GM12878 (cell line): ENCODE measurements around the gene CSHL1. TPM values are rescaled to one million over a fixed set of nuclear protein-coding genes. Genes with fewer than 3 reads are reported as not detected.
A peak's percentile ranks its signal among the peaks of the same experiment; 100 is the strongest.

Experiments
- ATAC-seq: fragments of 200-7000 bp; cut with Tn5 transposase; 3 replicates; pipeline ENCODE4 v1.9.1; 2020; ENCODE audit warnings: mild to moderate bottlenecking, moderate library complexity
- BruUV-seq: library from RNA; stranded (reverse); fragments of 400-500 nt; replicated peaks from 2 replicates; lab custom pipeline; 2021; lab: Mats Ljungman, UMichigan
- CTCF ChIA-PET: fragments of 300-600 bp; sonication (Branson Sonifier 250); formaldehyde crosslinking; extraction: SDS; loops from one replicate; lab custom pipeline; 2021; ENCODE audit warnings: inconsistent platforms; lab: Yijun Ruan, JAX
- POLR2A ChIA-PET: fragments of 350-600 bp; formaldehyde crosslinking; extraction: SDS; loops from one replicate; lab custom pipeline; 2021; ENCODE audit warnings: inconsistent platforms; lab: Charles Lee
- RAD21 ChIA-PET: fragments of 300-600 bp; sonication (Branson Sonifier 250); formaldehyde crosslinking; loops from one replicate; lab custom pipeline; 2023; ENCODE audit warnings: antibody characterized with exemption; ENCODE audit not compliant: unreplicated experiment; lab: Charles Lee
- SMC1A ChIA-PET: fragments of 300-600 bp; sonication (Branson Sonifier 250); formaldehyde crosslinking; loops from one replicate; lab custom pipeline; 2023; ENCODE audit not compliant: unreplicated experiment, uncharacterized antibody; lab: Charles Lee
- DNase-seq: peaks from one replicate; pipeline ENCODE4 v3.0.0-alpha.2; 2011; ENCODE audit warnings: low read depth, low spot score
- FAIRE-seq: peaks from 3 replicates; lab custom pipeline; 2011; peaks lifted over from hg19 to GRCh38; lab: Jason Lieb, UNC
- H2AFZ ChIP-seq: 2 replicates; pipeline ENCODE4 v1.6.0; 2011; ENCODE audit warnings: low read depth, low read length, control low read depth; ENCODE audit not compliant: control insufficient read depth
- H3K27ac ChIP-seq: 2 replicates; pipeline ENCODE4 v1.5.1; 2011; ENCODE audit warnings: control low read depth; ENCODE audit not compliant: control insufficient read depth, insufficient read depth
- H3K27me3 ChIP-seq, 2 experiments: replicated peaks in 1 of 2; 2 replicates each; pipeline versions ENCODE4 v1.6.0 to v1.6.1; 2011; ENCODE audit warnings: low read length in 1 of 2; ENCODE audit not compliant: control insufficient read depth in 2 of 2, insufficient read depth in 2 of 2
- H3K36me3 ChIP-seq, 2 experiments: 2 replicates each; pipeline ENCODE4 v1.5.1; 2011; ENCODE audit warnings: low read length in 1 of 2; ENCODE audit not compliant: control insufficient read depth in 2 of 2, insufficient read depth in 2 of 2
- H3K4me1 ChIP-seq: 2 replicates; pipeline ENCODE4 v1.6.1; 2011; ENCODE audit warnings: mild to moderate bottlenecking, low read length, moderate library complexity, mixed read lengths; ENCODE audit not compliant: control insufficient read depth, insufficient read depth
- H3K4me2 ChIP-seq: 2 replicates; pipeline ENCODE4 v1.6.0; 2011; ENCODE audit warnings: control low read depth; ENCODE audit not compliant: control insufficient read depth, insufficient read depth
- H3K4me3 ChIP-seq: fragments of 200-600 bp; sonication (generic); 2 replicates; pipeline ENCODE4 v1.5.1; 2016
- H3K79me2 ChIP-seq: 2 replicates; pipeline ENCODE4 v1.6.0; 2011; ENCODE audit warnings: low read length; ENCODE audit not compliant: control insufficient read depth, insufficient read depth
- H3K9ac ChIP-seq: 2 replicates; pipeline ENCODE4 v1.8.0; 2011; ENCODE audit warnings: low read length, control low read depth, mixed read lengths; ENCODE audit not compliant: control insufficient read depth, insufficient read depth
- H3K9me3 ChIP-seq: replicated peaks from 3 replicates; pipeline ENCODE4 v1.5.1; 2011; ENCODE audit warnings: mild to moderate bottlenecking, low read length; ENCODE audit not compliant: control insufficient read depth, insufficient read depth
- H4K20me1 ChIP-seq: 2 replicates; pipeline ENCODE4 v1.6.0; 2011; ENCODE audit not compliant: control insufficient read depth, insufficient read depth
- HCFC1 ChIP-seq: fragments of 150-350 bp; IDR thresholded peaks from 2 replicates; pipeline ENCODE4 v1.6.1; 2014; ENCODE audit warnings: low read length
- KDM1A ChIP-seq: fragments of 200-600 bp; sonication (generic); IDR thresholded peaks from 2 replicates; pipeline ENCODE4 v1.6.1; 2016; ENCODE audit warnings: borderline replicate concordance
- NKRF ChIP-seq: fragments of 450-650 bp; conservative IDR thresholded peaks from 2 replicates; pipeline ENCODE4 v1.6.1; 2017; ENCODE audit warnings: mild to moderate bottlenecking, moderate library complexity
- POLR2A ChIP-seq: IDR thresholded peaks from 2 replicates; pipeline ENCODE4 v1.6.1; 2011; ENCODE audit warnings: low read depth, mild to moderate bottlenecking, low read length
- ZNF384 ChIP-seq: IDR thresholded peaks from 2 replicates; pipeline ENCODE4 v1.6.1; 2012; ENCODE audit warnings: low read depth, mild to moderate bottlenecking, low read length, improper control_type of control experiment, borderline replicate concordance
- WGBS: methylation state at CpG from one replicate; pipeline ENCODE4 v1.1.6; 2016; ENCODE audit warnings: low lambda C conversion rate; ENCODE audit not compliant: insufficient replicate concordance, insufficient coverage; ENCODE audit errors: missing lambda C conversion rate; 5-methylcytosine and 5-hydroxymethylcytosine counted together
- in situ Hi-C: fragments of 300-500 bp; cut with MboI; formaldehyde crosslinking; loops from 9 replicates; pipeline ENCODE4 v1.14.3; 2018; ENCODE audit warnings: mixed read lengths
- intact Hi-C: fragments of 100-400 bp; cut with micrococcal nuclease; formaldehyde crosslinking; loops from one replicate; pipeline ENCODE4 v1.14.2; 2022; ENCODE audit not compliant: unreplicated experiment
- polyA plus RNA-seq, 11 experiments: library from polyadenylated mRNA; depleted of rRNA in 4 of 11; unstranded in 6 of 11; stranded (reverse) in 5 of 11; fragments of >200 nt; fragmentation: Nextera tagmentation in 4 of 11; fragmentation: Illumina TruSeq in 1 of 11; extraction: Ambion mirVana in 4 of 11; extraction: Trizol in 1 of 11; gene quantifications; 1 replicate in 1 of 11; 2 replicates in 10 of 11; pipeline versions ENCODE4 v1.2.1 to v1.2.3, GENCODE V29; 2011 to 2016; ENCODE audit warnings: inconsistent platforms in 2 of 11, missing spikeins in 2 of 11, low read depth in 1 of 11
- total RNA-seq, 4 experiments: library from RNA; depleted of rRNA in 3 of 4; stranded (reverse); fragments of >200 nt in 3 of 4; fragmentation: Illumina TruSeq in 1 of 4; extraction: Trizol in 1 of 4; gene quantifications; 2 replicates each; pipeline versions ENCODE4 v1.2.1 to v1.2.3, GENCODE V29; 2013 to 2021
- TF ChIP-seq, protein P1 (sequence below): fragments of 450-650 bp; IDR thresholded peaks from 2 replicates; pipeline ENCODE4 v1.6.1; 2017; ENCODE audit warnings: low read depth, mild to moderate bottlenecking, moderate library complexity

The CSHL1 gene
- total and polyA plus RNA-seq, 10 of the 15 experiments (the other 5 are each of a cell fraction or from before 2014, with no cell fraction given): not detected

DNA sequence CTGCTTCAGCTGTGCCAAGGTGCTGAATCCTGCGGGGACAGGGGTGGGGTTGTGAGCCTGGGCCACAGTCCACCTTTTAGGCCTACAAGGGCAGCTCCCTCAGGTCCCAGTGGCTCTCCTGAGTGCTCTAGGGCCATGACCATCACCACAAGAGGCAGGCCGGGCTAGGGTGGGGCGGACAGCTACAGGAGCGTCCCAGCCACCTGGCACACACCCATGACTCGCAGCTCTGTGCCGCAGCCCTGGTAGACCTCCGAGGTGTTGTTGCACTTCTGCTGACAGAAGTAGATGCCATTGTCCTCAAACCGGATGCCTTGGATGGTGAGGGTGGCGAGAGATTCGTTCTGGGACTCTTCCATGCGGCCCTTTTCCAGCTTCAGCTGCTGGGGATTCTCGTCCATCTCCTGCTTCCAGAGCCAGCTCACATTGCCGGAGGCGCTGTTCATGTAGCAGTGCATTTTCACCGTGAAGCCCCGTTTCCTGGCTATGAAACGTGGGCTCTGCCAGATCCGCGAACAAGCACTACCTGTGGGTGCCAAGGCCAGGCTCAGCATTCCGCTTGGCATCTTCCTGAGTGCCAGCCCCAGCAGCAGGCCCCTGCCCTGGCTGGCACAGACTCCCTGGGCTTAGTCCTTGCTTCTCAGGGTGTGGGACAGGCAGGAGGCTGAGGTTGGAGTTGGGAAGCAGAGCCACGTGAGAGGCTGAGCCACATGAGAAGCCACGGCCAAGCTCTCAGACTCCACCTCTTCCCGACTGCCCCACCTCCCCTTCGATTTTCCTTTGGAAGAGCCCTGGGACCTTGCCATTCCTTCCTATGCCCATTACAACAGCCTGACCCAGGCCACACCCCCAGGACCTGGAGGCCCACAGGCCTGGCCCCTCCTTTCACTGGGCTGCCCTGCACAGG, 19.1 kb upstream of the CSHL1 start:
- DNase-seq (no peak), ATAC-seq (no peak), FAIRE-seq (no peak)
- no peaks in the 10 kb centered on the region for H4K20me1 ChIP-seq
- ChIA-PET RAD21 (interaction anchor here (0.8 to 9.0 kb wide), 8 partner anchors 10 to 203 kb away, joined by 3 to 130 read pairs (median 5); partner anchors contain the start of gene ICAM2), CTCF (interaction anchor here (0.5 to 8.7 kb wide), 9 partner anchors 10 to 375 kb away, joined by 3 to 153 read pairs (median 4); partner anchors contain the start of gene GH1), POLR2A (interaction anchor here (0.5 to 5.9 kb wide), 8 partner anchors 8 to 240 kb away, joined by 3 to 68 read pairs (median 6); partner anchors contain the start of gene ICAM2), SMC1A (interaction anchor here (1.4 to 9.0 kb wide), 5 partner anchors 9 to 204 kb away, joined by 4 to 111 read pairs (median 6); partner anchors contain the start of genes GH1 and ICAM2)
- H2AFZ ChIP-seq: no peak overlapping the region
- peak overlapping the region; percentile 98 for H3K4me3 ChIP-seq
- H3K27ac ChIP-seq: peak overlapping the region; percentile 13; the same call in 1 of the 2 replicates
- no peaks in the 10 kb centered on the region for H3K27me3 ChIP-seq
- H3K36me3 ChIP-seq: peaks cover 7 to 11% of the 10 kb centered on the region in 2 experiments; a peak in 2 of 4 replicates
- peaks cover 53% of the 10 kb centered on the region for H3K4me1 ChIP-seq
- intact Hi-C loops (no loop called here), in situ Hi-C loops (no loop called here)
- H3K9ac ChIP-seq: peak overlapping the region; percentile 86
- H3K4me2 ChIP-seq: peak overlapping the region; percentile 98
- no TSS peak for BruUV-seq
- TF ChIP-seq, protein P1, sequence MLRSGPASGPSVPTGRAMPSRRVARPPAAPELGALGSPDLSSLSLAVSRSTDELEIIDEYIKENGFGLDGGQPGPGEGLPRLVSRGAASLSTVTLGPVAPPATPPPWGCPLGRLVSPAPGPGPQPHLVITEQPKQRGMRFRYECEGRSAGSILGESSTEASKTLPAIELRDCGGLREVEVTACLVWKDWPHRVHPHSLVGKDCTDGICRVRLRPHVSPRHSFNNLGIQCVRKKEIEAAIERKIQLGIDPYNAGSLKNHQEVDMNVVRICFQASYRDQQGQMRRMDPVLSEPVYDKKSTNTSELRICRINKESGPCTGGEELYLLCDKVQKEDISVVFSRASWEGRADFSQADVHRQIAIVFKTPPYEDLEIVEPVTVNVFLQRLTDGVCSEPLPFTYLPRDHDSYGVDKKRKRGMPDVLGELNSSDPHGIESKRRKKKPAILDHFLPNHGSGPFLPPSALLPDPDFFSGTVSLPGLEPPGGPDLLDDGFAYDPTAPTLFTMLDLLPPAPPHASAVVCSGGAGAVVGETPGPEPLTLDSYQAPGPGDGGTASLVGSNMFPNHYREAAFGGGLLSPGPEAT: no peak
- TF ChIP-seq HCFC1: no peak
- TF ChIP-seq KDM1A: no peak
- TF ChIP-seq POLR2A: 0 out of 2 replicates have a peak, but pooled peaks have one; percentile 5
- TF ChIP-seq NKRF: 0 out of 2 replicates have a peak, but pooled peaks have one; percentile 19
- no peak for TF ChIP-seq ZNF384
- peaks cover 32% of the 10 kb centered on the region for H3K79me2 ChIP-seq
- WGBS: 75% methylated on average over 24 of the region's 24 CpGs
- no peaks in the 10 kb centered on the region for H3K9me3 ChIP-seq
